Stimulated activated CD4-positive, alpha-beta T cell treated with anti-CD3 and anti-CD28 coated beads, TNF-alpha, amount 100 ng/mL, for 4 hours (primary cell): ENCODE measurements around the gene WWC2.

Experiments used
- DNase-seq, 3 experiments: peaks; one replicate each; pipeline ENCODE4 v3.0.0-alpha.2; 2020; ENCODE audit warnings: low read depth in 3 of 3

WWC2 gene

DNA sequence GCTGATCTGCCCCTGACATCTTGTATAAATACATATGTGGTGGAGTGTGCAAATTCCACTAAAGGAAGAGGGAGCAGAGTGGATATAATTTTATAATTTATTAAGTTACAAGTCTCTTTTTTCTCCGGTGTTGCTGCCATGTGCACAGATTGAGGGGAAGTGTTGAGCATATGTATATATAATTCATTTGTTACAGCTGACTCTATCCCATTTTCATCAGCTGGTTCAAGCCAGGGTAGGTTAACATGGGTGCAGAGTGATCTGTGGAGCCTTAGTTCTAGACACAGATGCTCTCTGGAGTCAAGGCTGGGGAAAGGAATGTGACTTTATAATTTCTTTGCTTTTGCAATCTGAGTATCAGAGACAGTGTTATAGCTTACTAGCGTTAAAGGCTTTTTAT is 103.5 kb downstream of the WWC2 start:
- DNase-seq, result no peak

DNA sequence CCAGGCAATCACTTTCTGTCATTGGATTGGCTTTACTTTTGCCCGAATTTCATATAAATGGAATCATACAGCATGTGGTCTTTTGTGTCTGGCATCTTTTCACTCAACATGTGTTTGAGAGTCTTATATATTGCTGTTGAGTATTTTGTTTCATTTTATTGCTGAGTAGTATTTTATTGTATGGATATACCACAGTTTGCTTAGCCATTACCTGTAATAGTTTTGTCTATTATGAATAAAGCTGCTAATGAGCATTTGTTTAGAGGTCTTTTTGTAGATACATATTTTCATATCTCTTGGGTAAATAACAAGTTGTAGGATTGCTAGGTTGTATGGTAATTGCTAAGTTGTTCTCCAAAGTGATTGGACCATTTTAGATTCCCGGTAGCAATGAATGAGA is 105.7 kb downstream of the WWC2 start:
- no peak for DNase-seq

DNA sequence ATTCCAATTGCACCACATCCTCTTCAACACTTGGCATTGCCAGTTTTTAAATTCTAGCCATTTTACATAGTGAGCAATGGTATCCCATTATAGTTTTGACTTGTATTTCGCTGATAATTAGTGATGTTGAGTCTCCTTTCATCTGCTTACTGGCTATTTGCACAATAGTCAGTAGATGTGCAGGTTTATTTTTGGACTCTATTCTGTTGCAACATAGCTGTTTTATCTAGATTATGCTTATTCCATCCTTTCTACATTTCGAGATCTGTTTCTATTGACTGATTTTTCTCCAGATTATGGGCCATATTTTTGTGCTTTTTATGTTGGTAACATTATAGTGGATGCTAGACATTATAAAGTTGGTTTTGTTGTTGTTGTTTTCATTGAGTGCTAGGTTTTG is 106.1 kb downstream of the WWC2 start:
- DNase-seq, result no peak

DNA sequence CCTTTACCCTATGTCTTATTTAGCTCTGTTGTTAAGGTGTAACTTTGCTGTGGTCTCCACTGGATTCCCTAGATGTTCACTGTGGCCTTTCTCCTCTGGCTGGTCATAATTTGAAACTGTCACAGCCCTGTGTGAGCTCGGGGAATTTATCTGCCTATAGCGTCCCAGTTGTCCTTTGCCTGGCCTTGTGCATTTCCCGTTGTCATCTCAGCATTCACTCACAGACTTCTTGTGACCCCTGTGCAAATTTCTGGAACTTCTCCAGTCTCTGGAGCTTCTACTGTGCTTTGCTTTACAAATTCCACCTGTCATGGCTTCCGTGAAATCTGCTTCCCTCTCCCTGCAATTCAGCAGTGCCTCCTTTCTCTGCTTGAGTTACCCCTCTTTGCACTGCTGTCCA is 106.7 kb downstream of the WWC2 start:
- DNase-seq, result no peak

DNA sequence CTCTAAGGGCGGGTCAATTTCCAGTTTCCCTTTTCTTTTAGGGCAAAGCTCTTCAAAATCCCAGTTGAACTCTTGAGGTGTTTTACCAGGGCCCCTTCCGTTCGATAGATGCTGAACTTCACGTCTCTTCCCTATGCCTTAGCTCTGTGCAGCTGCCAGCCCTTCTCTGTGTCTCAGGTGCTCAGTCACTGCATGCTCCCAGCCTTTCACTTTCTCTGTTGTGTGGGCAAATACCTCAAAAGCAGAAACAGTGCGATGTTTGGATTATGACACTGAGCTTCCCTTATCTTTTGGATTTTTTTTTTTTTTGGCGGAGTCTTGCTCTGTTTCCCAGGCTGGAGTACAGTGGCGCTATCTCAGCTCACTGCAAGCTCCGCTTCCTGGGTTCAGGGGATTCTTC is 112.5 kb downstream of the WWC2 start:
- DNase-seq, result no peak

DNA sequence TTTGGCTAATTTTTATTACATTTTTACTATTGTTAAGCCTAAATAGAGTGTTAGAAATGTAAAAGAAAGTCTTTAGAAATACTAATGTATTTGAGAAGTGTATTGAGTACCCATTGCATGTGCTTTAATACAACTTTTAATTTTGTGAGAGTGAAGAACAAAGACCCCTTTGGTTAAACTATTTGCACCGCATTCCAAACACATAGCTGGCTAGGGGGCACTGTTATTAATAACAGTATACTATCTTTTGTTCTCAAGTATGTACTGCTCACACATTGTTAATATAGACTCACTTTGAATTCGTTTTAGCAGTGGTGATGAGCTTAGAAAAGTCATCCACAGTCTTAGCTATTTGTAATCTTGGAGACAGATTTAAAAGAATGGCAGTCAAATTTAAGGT is 114.9 kb downstream of the WWC2 start:
- DNase-seq, result no peak

DNA sequence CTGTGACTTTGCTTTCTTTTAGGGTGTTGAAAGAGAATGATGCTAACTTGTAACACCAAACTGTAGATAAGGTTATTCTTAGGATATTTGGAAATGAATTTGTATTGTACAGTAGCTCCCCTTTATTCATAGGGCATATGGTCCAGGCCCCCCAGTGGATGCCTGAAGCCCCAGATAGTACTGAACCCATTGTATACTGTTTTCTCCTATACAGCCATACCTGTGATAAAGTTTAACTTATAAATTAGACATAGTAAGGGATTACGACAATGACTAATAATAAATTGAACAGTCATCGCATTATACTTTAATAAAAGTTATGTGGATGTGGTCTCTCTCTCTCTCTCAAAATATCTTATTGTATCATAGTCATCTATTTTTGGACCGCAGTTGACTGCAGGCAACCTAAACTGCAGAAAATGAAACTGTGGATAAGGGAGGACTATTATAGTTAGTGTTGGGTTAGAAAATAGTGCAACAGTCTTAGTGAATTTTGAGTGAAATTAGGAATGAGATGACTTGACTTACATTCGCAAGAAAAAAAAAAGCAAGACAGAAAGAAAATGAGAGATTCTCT is 115.9 kb downstream of the WWC2 start:
- no peak for DNase-seq

DNA sequence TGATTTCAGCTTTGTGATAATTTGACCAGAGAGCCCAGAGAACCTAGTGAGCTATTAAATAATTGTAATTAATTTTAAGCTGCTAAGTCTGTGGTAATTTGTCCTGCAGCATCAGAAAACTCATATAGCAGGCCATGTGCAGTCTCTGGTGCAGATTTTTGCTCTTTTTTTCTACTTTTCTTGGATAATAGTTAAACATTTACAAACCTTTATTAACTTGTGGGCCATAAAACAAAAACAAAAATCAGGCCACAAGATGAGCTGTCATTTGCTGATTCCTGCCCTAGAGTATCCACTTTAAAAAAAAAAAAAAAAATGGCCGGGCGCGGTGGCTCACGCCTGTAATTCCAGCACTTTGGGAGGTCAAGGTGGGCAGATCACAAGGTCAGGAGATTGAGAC is 121.2 kb downstream of the WWC2 start:
- no peak for DNase-seq

DNA sequence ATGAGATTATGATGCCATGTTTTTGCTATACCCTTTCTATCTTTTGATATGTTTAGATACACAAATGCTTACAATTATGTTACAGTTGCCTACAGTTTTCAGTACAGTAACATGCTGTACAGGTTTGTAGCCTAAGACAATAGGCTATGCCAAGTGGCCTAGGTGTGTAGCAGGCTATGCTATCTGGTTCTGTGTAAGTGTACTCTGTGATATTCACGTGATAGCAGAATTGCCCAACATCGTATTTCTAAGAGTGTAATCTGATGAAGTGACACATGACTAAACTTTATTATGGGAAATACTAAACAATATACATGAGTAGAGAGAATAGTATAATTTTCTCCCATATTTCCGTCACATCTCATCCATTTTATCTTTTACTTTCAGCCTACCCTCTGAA is 124.0 kb downstream of the WWC2 start:
- no peak for DNase-seq

DNA sequence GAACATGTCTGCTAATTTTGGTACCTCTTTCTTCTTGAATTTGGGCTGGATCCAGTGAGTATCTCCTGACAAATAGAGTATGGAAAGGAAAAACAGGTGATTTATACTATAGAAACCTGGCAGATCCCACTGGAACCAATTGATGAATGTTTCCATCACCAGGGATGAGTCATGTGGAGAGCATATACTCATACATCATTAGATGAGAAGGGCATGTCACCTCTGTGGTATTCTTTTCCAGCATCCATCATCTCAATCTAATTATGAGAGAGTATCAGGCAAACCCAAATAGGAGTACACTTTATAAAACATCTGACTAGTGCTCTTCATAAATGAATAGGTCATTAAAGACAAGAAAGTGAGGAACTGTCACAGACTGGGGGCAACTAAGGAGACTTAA is 130.3 kb downstream of the WWC2 start:
- no peak for DNase-seq

DNA sequence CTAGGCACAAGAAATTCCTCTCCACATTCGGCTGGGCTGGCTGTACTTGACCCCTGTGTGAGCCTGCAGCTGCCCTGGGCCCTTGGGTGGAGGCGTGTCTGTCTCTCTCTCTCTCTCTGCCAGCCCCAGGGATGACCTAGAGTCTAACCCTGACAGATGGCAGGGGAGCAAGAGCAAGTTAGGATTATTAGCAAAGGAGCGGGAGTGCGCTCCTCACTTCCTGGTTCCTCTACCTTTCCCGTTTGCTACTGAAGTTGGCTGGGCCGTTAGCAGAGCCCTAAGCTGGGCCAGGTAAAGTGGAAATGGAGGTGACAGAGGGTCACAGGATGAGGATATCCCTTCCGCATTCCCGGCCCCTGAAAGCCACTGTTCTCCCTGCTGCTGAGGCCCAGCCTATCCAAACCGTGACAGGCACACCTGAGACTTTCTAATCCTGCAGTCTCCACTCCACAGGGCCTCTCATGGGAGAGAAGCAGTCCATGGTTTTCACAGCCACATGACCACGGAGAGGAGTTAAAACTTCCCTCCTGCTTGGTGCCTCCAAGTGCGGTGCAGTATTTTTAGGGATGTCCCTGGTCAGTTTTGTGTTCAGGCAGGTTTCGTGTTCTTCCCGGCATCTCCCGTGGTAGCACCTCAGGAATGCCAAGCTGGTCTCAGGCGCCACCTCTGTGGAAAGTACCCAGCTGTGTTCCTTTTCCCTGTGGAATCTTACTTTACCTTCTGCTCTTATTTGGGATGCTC is 141.7 kb downstream of the WWC2 start:
- no peak for DNase-seq

DNA sequence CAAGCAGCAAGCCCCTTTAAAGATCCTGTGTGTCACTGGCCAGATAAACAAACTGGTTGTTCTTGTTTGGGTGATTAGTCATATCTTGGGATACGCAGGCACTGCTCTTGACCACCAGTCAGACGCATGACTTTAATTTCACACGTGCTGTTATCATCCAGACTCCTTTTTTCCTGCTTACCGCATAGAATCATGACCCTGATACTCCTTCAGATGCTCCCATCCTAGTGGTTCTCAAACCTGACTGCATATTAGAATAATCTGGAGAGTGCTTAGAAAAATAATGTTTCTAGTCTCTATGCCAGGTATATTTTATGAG is 142.2 kb downstream of the WWC2 start:
- DNase-seq, result no peak

DNA sequence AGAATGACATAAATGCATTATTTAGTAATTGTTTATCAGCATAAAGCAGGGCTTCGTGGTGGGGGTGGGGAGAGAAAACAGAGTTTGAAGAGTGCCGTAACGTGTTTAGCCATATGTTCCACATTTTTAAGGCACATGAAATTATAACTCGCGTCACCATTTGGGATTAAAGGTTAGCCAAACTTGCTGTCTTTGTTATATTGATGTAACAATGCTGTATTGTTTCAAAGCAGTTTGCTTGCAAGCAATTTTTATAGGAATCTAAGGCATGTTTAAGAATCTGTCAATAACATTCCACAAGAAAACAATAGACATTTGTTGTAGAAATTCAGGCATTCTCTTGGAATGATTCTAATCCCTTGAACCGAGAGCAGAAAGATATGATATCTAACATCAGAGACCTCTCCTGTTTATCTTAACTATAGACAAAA is 142.7 kb downstream of the WWC2 start:
- DNase-seq, result no peak

DNA sequence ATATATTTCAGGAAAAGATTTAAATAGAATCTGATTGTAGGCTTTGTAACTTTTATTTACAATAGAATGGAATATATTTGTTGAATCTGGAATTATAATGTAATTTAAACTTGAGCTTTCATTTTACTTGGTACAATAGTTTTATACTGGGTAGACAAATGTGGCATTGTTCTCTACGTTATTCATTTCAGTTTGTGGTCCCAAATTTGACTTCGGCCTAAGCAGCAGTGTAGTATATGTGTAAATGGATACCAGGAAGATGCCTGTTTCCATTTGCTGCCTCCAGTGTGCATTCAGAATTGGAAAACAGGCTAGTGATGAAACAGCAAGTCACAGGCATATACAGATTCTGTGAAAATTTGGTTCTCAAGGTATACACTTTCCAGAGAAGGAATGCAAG is 143.2 kb downstream of the WWC2 start:
- no peak for DNase-seq

DNA sequence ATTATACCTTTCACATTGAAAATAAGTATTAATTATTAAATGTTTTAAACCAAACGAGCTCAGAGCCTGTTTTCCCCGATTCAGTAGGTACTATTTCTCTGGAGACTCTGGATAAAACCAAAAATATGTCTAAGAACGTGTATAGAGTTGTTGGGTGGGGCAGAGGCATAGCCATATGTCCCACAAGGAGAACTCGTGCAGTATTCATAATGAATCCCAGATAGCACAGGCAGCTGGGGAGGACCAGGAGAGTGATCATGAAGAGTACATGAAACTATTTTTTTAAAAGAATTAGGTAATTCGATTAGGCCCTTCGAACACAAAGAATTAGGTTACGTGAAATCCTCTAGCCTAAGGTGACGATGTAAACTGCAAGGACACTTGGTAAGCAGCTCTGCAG is 145.0 kb downstream of the WWC2 start:
- no peak for DNase-seq

DNA sequence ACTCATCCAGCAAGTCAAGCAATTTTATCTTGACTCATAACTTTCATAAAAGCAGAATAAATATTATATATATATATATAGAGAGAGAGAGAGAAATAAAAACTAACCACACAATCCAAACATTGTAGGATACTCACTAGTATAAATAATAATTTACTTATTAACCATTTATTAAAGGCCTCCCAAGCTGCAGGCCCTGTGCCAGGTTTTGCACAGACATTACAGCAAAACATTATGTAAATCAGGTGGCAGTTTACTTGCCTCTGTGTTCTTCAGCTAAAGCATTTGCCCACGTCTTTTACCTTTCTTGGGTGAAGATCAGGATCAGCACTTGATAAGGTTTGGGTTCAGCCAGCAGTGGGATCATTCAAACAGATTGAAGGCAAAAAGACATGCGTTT is 145.4 kb downstream of the WWC2 start:
- DNase-seq, result no peak

DNA sequence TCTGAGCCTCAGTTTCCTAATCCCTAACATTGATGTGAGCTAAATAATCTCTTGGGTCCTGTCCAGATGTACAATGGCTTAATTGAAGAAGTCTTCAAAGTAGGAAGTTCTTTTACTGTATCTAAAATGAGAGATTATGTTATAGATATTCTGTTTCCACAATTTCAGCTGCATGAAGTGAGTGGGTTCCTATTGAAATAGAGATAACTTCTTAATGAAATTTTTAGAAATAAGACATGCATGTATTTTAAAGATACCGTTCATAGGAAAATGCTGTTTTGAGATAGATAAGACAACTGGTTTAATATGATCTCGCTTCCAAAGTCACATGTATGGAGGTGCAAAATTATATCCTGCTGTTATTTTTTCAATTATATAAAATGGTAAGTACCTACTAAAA is 149.1 kb downstream of the WWC2 start:
- no peak for DNase-seq

DNA sequence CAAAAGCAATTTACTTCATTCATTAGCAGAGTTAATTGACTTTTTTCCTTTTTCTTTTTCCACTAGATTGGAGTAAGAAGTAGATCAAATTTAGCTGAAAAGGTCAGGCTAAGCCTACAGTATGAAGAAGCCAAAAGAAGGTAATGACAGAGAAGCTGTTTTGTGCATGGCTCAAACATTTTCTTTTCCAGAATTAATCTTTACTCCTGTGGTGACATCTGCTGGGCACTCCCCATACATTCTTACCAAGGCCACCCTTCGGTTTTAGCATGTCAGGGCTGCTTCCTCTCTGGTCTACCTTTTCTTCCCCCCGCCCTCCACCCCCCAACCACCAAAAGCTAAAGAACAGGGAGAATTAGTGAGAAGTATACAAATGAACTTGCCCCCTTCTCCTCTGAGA is 150.8 kb downstream of the WWC2 start:
- DNase-seq, result no peak

DNA sequence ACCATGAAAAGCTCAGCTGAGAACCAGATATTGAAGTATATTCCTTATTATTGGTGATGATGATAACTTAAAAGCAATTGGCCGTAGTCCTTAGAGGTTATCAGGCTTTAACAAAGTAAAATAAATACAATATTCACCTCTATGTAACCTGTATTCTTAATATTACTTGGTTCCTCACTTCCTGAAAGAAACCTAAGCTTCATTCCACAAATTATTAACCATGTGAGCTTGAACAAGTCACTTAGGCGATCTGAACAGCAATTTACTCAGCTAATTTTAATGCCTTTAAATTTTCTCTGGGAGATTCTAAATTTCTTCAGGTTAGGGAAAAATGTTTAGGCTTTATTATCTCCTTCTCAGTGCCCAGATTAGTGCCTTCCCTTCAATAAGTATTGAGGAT is 151.8 kb downstream of the WWC2 start:
- DNase-seq, result no peak

DNA sequence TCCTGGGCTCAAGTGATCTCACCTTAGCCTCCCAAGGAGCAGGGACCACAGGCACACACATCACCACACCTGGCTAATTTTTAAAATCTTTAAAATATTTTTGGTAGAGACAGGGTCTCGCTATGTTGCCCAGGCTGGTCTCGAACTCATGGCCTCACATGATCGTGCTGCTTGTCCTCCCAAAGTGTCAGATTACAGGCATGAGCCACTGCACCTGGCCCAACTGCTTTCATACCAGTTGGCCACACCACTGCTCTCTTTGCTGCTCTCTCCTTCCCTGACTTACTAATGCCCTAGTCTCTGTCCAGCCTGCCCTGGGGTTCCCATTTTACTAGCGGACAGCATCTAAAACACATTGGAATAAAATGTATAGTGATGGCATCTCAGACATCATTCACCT is 153.9 kb downstream of the WWC2 start:
- DNase-seq, result no peak

DNA sequence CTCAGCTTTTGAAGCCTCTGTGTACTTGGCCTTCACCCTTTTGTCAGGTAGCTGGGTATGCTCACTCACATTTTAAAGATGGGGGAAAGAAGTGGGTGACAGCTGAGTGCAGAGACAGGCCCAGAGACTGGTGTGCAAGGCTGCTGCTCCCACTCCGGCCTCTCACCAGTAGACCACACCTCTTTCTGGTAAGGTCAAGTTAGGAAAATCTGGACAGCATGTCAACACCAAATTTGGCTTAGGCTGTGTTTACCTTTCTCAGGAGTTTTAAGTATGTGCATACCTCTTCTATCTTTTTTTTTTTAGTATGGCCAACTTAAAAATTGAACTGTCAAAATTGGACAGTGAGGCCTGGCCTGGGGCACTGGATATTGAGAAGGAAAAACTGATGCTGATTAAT is 154.4 kb downstream of the WWC2 start:
- no peak for DNase-seq

DNA sequence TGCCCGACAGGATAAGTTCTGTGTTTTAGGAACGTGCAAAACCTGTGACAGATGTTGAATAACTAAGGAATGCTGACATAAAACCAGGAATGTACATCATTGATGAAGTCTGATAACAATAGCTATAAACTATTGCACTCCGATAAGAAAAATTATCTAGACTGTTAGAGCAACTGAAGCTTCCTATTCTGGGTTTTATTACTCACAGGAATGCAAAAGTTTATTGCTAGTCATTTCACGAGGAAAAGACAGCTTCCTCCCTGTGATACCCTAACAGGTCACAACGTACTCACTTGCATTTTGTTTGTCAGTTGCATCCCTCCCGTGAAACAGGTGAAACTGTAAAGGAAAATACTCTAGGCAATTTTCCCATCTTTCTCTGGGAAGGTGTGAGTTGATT is 155.1 kb downstream of the WWC2 start:
- DNase-seq, result no peak

DNA sequence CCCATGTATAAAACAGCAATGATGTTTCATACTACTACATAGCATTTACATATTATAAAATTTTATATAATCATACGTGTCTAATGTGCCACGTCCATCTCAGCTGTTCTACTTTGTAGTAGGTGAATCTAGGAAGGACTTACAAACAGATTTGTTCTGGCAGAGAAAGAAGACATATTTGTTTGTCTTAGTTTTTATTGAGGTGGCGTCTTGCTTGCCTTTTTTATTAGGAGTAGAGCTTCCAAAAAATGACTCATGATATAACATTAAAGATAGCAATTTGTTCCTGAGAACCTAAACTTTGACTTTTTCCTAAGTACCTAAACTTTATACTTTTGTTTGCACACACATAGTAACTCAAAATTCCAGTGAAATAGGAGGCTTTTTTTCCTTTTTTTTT is 156.4 kb downstream of the WWC2 start:
- DNase-seq, result no peak

DNA sequence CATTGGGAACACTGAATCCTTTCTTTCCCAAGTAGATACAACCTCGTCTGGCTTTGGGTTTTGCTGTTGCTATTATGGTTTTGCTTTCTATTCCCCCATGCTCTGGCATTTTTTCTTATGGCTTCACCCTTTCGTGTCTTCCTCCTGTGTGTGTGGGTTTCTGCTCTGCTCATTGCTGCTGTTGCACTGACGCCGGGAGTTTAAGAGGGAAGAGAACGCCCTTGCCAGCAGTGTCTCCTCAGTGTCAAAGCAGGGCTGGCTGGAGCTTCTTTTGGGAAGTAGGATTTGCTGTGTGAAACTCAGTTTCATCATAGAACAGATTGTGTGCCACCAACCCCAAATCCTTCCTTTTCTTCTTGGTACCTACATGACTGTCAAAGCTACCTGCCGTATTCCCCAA is 157.3 kb downstream of the WWC2 start:
- no peak for DNase-seq
